ENCODE data around the gene SLC34A2.

SLC34A2 gene

GRCh38 chr4:25674386-25674785 lies 18.7 kb downstream of the SLC34A2 start:
- Histone ChIP-seq H3K9ac (ENCODE audit: low read length) (no peak overlapping the region), H3F3A (ENCODE audit: insufficient read depth) (no peaks in the 10 kb centered on the region), H3K4me2 (ENCODE audit: low read depth, low read length, poor library complexity, severe bottlenecking) (no peak overlapping the region), H2AFZ (ENCODE audit: low read depth, low read length, severe bottlenecking) (no peak overlapping the region), H3K4me3 (ENCODE audit: insufficient read depth, low read length, poor library complexity, severe bottlenecking) (no peak overlapping the region), H4K20me1 (ENCODE audit: low read depth, low read length) (no peaks in the 10 kb centered on the region), H3K9me2 (replicated peaks; ENCODE audit: insufficient read depth, low read length) (no peaks in the 10 kb centered on the region), H3K79me2 (ENCODE audit: insufficient read depth, low read length) (no peaks in the 10 kb centered on the region), H3K27me3 (ENCODE audit: low read length) (no peaks in the 10 kb centered on the region), H3K27ac (ENCODE audit: low read depth, low read length) (no peak overlapping the region), H3K36me3 (ENCODE audit: low read length) (no peaks in the 10 kb centered on the region), H3K9me3 (ENCODE audit: insufficient read depth, low read length) (no peaks in the 10 kb centered on the region)
- TF ChIP-seq CTCF (IDR thresholded peaks at IDR 0.05; ENCODE audit: insufficient read depth, low read length, poor library complexity, severe bottlenecking): no peak

- H3K79me2 ChIP-seq (ENCODE audit: insufficient read depth, low read length): no peaks in the 10 kb centered on the region
- H3K4me2 ChIP-seq (ENCODE audit: low read depth, low read length, poor library complexity, severe bottlenecking): no peak overlapping the region
- no peaks in the 10 kb centered on the region for H4K20me1 ChIP-seq (ENCODE audit: low read depth, low read length)
- no peaks in the 10 kb centered on the region for H3K9me2 ChIP-seq (replicated peaks; ENCODE audit: insufficient read depth, low read length)
- no peaks in the 10 kb centered on the region for H3F3A ChIP-seq (ENCODE audit: insufficient read depth)
- H3K27ac ChIP-seq (ENCODE audit: low read depth, low read length): no peak overlapping the region
- no peak overlapping the region for H2AFZ ChIP-seq (ENCODE audit: low read depth, low read length, severe bottlenecking)
- H3K4me3 ChIP-seq (ENCODE audit: insufficient read depth, low read length, poor library complexity, severe bottlenecking): no peak overlapping the region
- no peak overlapping the region for H3K9ac ChIP-seq (ENCODE audit: low read length)
- no peaks in the 10 kb centered on the region for H3K9me3 ChIP-seq (ENCODE audit: insufficient read depth, low read length)
- no peaks in the 10 kb centered on the region for H3K36me3 ChIP-seq (ENCODE audit: low read length)
- H3K27me3 ChIP-seq (ENCODE audit: low read length): no peaks in the 10 kb centered on the region
- no peak for TF ChIP-seq EZH2phosphoT487 (conservative IDR thresholded peaks at IDR 0.05; ENCODE audit: low read length)
- no peak for TF ChIP-seq CTCF (IDR thresholded peaks at IDR 0.05; ENCODE audit: insufficient read depth, low read length, poor library complexity, severe bottlenecking)
Observed at GRCh38 chr4:25676221-25676620, 20.6 kb downstream of the SLC34A2 start.

GRCh38 chr4:25677157-25677556 lies 21.5 kb downstream of the SLC34A2 start:
- TF ChIP-seq CTCF (IDR thresholded peaks at IDR 0.05; ENCODE audit: insufficient read depth, low read length, poor library complexity, severe bottlenecking) (no peak), EZH2phosphoT487 (conservative IDR thresholded peaks at IDR 0.05; ENCODE audit: low read length) (no peak)
- no peak overlapping the region for H3K4me3 ChIP-seq (ENCODE audit: insufficient read depth, low read length, poor library complexity, severe bottlenecking)
- H3K9me3 ChIP-seq (ENCODE audit: insufficient read depth, low read length): no peaks in the 10 kb centered on the region
- H3F3A ChIP-seq (ENCODE audit: insufficient read depth): no peaks in the 10 kb centered on the region
- H4K20me1 ChIP-seq (ENCODE audit: low read depth, low read length): no peaks in the 10 kb centered on the region
- H3K4me2 ChIP-seq (ENCODE audit: low read depth, low read length, poor library complexity, severe bottlenecking): no peak overlapping the region
- H3K27me3 ChIP-seq (ENCODE audit: low read length): no peaks in the 10 kb centered on the region
- H3K9ac ChIP-seq (ENCODE audit: low read length): no peak overlapping the region
- H3K9me2 ChIP-seq (replicated peaks; ENCODE audit: insufficient read depth, low read length): no peaks in the 10 kb centered on the region
- H3K27ac ChIP-seq (ENCODE audit: low read depth, low read length): no peak overlapping the region
- H3K36me3 ChIP-seq (ENCODE audit: low read length): no peaks in the 10 kb centered on the region
- H3K79me2 ChIP-seq (ENCODE audit: insufficient read depth, low read length): no peaks in the 10 kb centered on the region
- no peak overlapping the region for H2AFZ ChIP-seq (ENCODE audit: low read depth, low read length, severe bottlenecking)

- Histone ChIP-seq H3K79me2 (ENCODE audit: insufficient read depth, low read length) (no peaks in the 10 kb centered on the region), H4K20me1 (ENCODE audit: low read depth, low read length) (no peaks in the 10 kb centered on the region), H3K9me3 (ENCODE audit: insufficient read depth, low read length) (no peaks in the 10 kb centered on the region), H3K9ac (ENCODE audit: low read length) (no peak overlapping the region), H3F3A (ENCODE audit: insufficient read depth) (no peaks in the 10 kb centered on the region), H3K27me3 (ENCODE audit: low read length) (no peaks in the 10 kb centered on the region), H3K9me2 (replicated peaks; ENCODE audit: insufficient read depth, low read length) (no peaks in the 10 kb centered on the region), H2AFZ (ENCODE audit: low read depth, low read length, severe bottlenecking) (no peak overlapping the region), H3K27ac (ENCODE audit: low read depth, low read length) (no peak overlapping the region), H3K4me2 (ENCODE audit: low read depth, low read length, poor library complexity, severe bottlenecking) (no peak overlapping the region), H3K36me3 (ENCODE audit: low read length) (no peaks in the 10 kb centered on the region), H3K4me3 (ENCODE audit: insufficient read depth, low read length, poor library complexity, severe bottlenecking) (no peak overlapping the region)
- TF ChIP-seq CTCF (IDR thresholded peaks at IDR 0.05; ENCODE audit: insufficient read depth, low read length, poor library complexity, severe bottlenecking): no peak
Observed at GRCh38 chr4:25677943-25678342, 22.3 kb downstream of the SLC34A2 start.
